ENCODE measurements around the gene ZNF273. TPM values are rescaled to one million over a fixed set of nuclear protein-coding genes. Genes with fewer than 3 reads are reported as not detected.

The ZNF273 gene
- 3.0 and 3.5 TPM in 2 replicates for total RNA-seq

DNA sequence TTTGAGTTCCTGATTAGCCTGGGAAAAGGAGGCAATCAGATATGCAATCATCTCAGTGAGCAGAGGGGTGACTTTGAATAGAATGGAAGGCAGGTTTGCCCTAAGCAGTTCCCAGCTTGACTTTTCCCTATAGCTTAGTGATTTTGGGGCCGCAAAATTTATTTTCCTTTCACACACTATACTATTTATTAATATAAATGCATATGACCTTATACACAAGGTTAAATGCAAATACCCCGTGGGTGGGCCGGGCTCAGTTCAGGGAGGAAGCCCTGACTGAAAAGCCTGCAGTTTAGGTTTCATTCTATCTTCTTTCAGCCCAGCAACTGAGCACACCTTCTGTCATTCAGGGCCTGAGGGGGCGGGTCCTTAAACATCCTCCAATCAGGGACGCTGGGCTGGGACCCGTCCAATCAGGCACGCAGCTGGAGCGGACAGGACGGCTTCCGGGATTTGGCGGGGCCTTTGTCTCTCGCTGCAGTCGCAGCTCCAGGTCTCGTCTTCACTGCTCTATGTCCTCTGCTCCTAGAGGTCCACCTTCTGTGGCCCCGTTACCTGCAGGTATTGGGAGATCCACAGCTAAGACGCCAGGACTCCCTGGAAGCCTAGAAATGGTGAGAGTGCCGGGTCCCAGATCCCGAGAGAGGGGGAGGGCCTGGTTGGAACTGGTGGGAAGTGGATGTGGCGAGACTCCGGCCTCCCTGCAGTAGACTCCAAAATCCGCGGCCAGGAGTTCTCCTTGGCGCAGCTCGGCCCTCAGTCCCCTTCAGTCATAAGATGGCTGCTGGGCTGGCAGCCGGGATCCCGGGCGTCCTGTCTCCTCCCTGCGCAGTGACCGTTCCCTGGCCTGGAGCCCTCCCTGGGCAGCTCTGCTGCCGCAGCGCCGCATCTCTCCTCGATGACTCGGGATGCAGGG lies at the start of gene ZNF273:
TSS of gene ZNF273 (plus strand) at position 468 of the 916 bp plus-strand sequence. CDS start at position 513, 45 bp downstream.

Other genes starting within 250 kb of the ZNF273 start
- gene ZNF107, start 237.1 kb upstream of the ZNF273 start, total RNA-seq, result 5.2 and 5.9 TPM in 2 replicates
- gene ZNF138, start 108.8 kb upstream of the ZNF273 start, total RNA-seq, result 2.8 and 4.3 TPM in 2 replicates
- gene ZNF117, start 87.8 kb downstream of the ZNF273 start, total RNA-seq, result 6.6 and 11.8 TPM in 2 replicates
- gene ERV3-1, start 103.4 kb downstream of the ZNF273 start, total RNA-seq, result 15.9 and 22.0 TPM in 2 replicates